GM12878 (cell line): ENCODE measurements around the gene WBP2NL. TPM values are rescaled to one million over a fixed set of nuclear protein-coding genes. Genes with fewer than 3 reads are reported as not detected.

Experiments
- ATAC-seq: fragments of 200-7000 bp; cut with Tn5 transposase; 3 replicates; pipeline ENCODE4 v1.9.1; 2020; ENCODE audit warnings: mild to moderate bottlenecking, moderate library complexity
- BruUV-seq: library from RNA; stranded (reverse); fragments of 400-500 nt; replicated peaks from 2 replicates; lab custom pipeline; 2021; lab: Mats Ljungman, UMichigan
- CTCF ChIA-PET: fragments of 300-600 bp; sonication (Branson Sonifier 250); formaldehyde crosslinking; extraction: SDS; loops from one replicate; lab custom pipeline; 2021; ENCODE audit warnings: inconsistent platforms; lab: Yijun Ruan, JAX
- POLR2A ChIA-PET: fragments of 350-600 bp; formaldehyde crosslinking; extraction: SDS; loops from one replicate; lab custom pipeline; 2021; ENCODE audit warnings: inconsistent platforms; lab: Charles Lee
- RAD21 ChIA-PET: fragments of 300-600 bp; sonication (Branson Sonifier 250); formaldehyde crosslinking; loops from one replicate; lab custom pipeline; 2023; ENCODE audit warnings: antibody characterized with exemption; ENCODE audit not compliant: unreplicated experiment; lab: Charles Lee
- SMC1A ChIA-PET: fragments of 300-600 bp; sonication (Branson Sonifier 250); formaldehyde crosslinking; loops from one replicate; lab custom pipeline; 2023; ENCODE audit not compliant: unreplicated experiment, uncharacterized antibody; lab: Charles Lee
- DNase-seq: peaks from one replicate; pipeline ENCODE4 v3.0.0-alpha.2; 2011; ENCODE audit warnings: low read depth, low spot score
- FAIRE-seq: peaks from 3 replicates; lab custom pipeline; 2011; peaks lifted over from hg19 to GRCh38; lab: Jason Lieb, UNC
- H2AFZ ChIP-seq: 2 replicates; pipeline ENCODE4 v1.6.0; 2011; ENCODE audit warnings: low read depth, low read length, control low read depth; ENCODE audit not compliant: control insufficient read depth
- H3K27ac ChIP-seq: 2 replicates; pipeline ENCODE4 v1.5.1; 2011; ENCODE audit warnings: control low read depth; ENCODE audit not compliant: control insufficient read depth, insufficient read depth
- H3K27me3 ChIP-seq, 2 experiments: replicated peaks in 1 of 2; 2 replicates each; pipeline versions ENCODE4 v1.6.0 to v1.6.1; 2011; ENCODE audit warnings: low read length in 1 of 2; ENCODE audit not compliant: control insufficient read depth in 2 of 2, insufficient read depth in 2 of 2
- H3K36me3 ChIP-seq, 2 experiments: 2 replicates each; pipeline ENCODE4 v1.5.1; 2011; ENCODE audit warnings: low read length in 1 of 2; ENCODE audit not compliant: control insufficient read depth in 2 of 2, insufficient read depth in 2 of 2
- H3K4me1 ChIP-seq: 2 replicates; pipeline ENCODE4 v1.6.1; 2011; ENCODE audit warnings: mild to moderate bottlenecking, low read length, moderate library complexity, mixed read lengths; ENCODE audit not compliant: control insufficient read depth, insufficient read depth
- H3K4me2 ChIP-seq: 2 replicates; pipeline ENCODE4 v1.6.0; 2011; ENCODE audit warnings: control low read depth; ENCODE audit not compliant: control insufficient read depth, insufficient read depth
- H3K4me3 ChIP-seq: fragments of 200-600 bp; sonication (generic); 2 replicates; pipeline ENCODE4 v1.5.1; 2016
- H3K79me2 ChIP-seq: 2 replicates; pipeline ENCODE4 v1.6.0; 2011; ENCODE audit warnings: low read length; ENCODE audit not compliant: control insufficient read depth, insufficient read depth
- H3K9ac ChIP-seq: 2 replicates; pipeline ENCODE4 v1.8.0; 2011; ENCODE audit warnings: low read length, control low read depth, mixed read lengths; ENCODE audit not compliant: control insufficient read depth, insufficient read depth
- H3K9me3 ChIP-seq: replicated peaks from 3 replicates; pipeline ENCODE4 v1.5.1; 2011; ENCODE audit warnings: mild to moderate bottlenecking, low read length; ENCODE audit not compliant: control insufficient read depth, insufficient read depth
- H4K20me1 ChIP-seq: 2 replicates; pipeline ENCODE4 v1.6.0; 2011; ENCODE audit not compliant: control insufficient read depth, insufficient read depth
- CBX5 ChIP-seq: sonication (generic); IDR thresholded peaks from 2 replicates; pipeline ENCODE4 v1.6.1; 2016; ENCODE audit warnings: low read depth, moderate library complexity, mild to moderate bottlenecking, inconsistent platforms
- CTCF ChIP-seq, 3 experiments: IDR thresholded peaks in 2 of 3; conservative IDR thresholded peaks in 1 of 3; 2 replicates each; pipeline ENCODE4 v1.5.1; 2011; ENCODE audit warnings: low read depth in 3 of 3, low read length in 3 of 3, mild to moderate bottlenecking in 3 of 3, control low read depth in 2 of 3, moderate library complexity in 2 of 3, inconsistent platforms in 1 of 3, mixed read lengths in 1 of 3; ENCODE audit not compliant: control insufficient read depth in 2 of 3, insufficient read depth in 1 of 3; ENCODE audit errors: extremely low read depth in 1 of 3
- E4F1 ChIP-seq: fragments of 450-650 bp; IDR thresholded peaks from 2 replicates; pipeline ENCODE4 v1.6.1; 2018; ENCODE audit warnings: borderline replicate concordance, mild to moderate bottlenecking; ENCODE audit not compliant: partially characterized antibody
- EP300 ChIP-seq, 2 experiments: fragments of 150-350 bp in 1 of 2; IDR thresholded peaks; 2 replicates each; pipeline ENCODE4 v1.6.1; 2011 to 2012; ENCODE audit warnings: low read depth in 2 of 2, low read length in 2 of 2, borderline replicate concordance in 1 of 2, improper control_type of control experiment in 1 of 2, inconsistent platforms in 1 of 2; ENCODE audit not compliant: control insufficient read depth in 1 of 2
- FOXK2 ChIP-seq: fragments of 450-650 bp; IDR thresholded peaks from 2 replicates; pipeline ENCODE4 v1.6.1; 2017; ENCODE audit warnings: mild to moderate bottlenecking, moderate library complexity
- GABPA ChIP-seq: IDR thresholded peaks from 2 replicates; pipeline ENCODE4 v1.6.1; 2014; ENCODE audit warnings: antibody characterized with exemption, low read depth, mild to moderate bottlenecking, inconsistent platforms
- HDAC6 ChIP-seq: fragments of 200-600 bp; sonication (generic); IDR thresholded peaks from one replicate; pipeline ENCODE4 v1.8.0; 2017; ENCODE audit warnings: antibody characterized with exemption; ENCODE audit not compliant: unreplicated experiment
- MTA2 ChIP-seq: fragments of 450-650 bp; IDR thresholded peaks from 2 replicates; pipeline ENCODE4 v1.6.1; 2016; ENCODE audit warnings: low read depth, mild to moderate bottlenecking, moderate library complexity
- NRF1 ChIP-seq: conservative IDR thresholded peaks from 2 replicates; pipeline ENCODE4 v1.6.1; 2011; ENCODE audit warnings: mild to moderate bottlenecking, low read depth, low read length, improper control_type of control experiment
- RCOR1 ChIP-seq: conservative IDR thresholded peaks from 2 replicates; pipeline ENCODE4 v1.6.1; 2012; ENCODE audit warnings: low read depth, low read length, improper control_type of control experiment
- ZBED1 ChIP-seq: IDR thresholded peaks from 2 replicates; pipeline ENCODE4 v1.6.1; 2016; ENCODE audit warnings: borderline replicate concordance
- ZNF207 ChIP-seq: fragments of 450-650 bp; IDR thresholded peaks from 2 replicates; pipeline ENCODE4 v1.6.1; 2014; ENCODE audit warnings: antibody characterized with exemption, mild to moderate bottlenecking, borderline replicate concordance
- WGBS: methylation state at CpG from one replicate; pipeline ENCODE4 v1.1.6; 2016; ENCODE audit warnings: low lambda C conversion rate; ENCODE audit not compliant: insufficient replicate concordance, insufficient coverage; ENCODE audit errors: missing lambda C conversion rate; 5-methylcytosine and 5-hydroxymethylcytosine counted together
- in situ Hi-C: fragments of 300-500 bp; cut with MboI; formaldehyde crosslinking; loops from 9 replicates; pipeline ENCODE4 v1.14.3; 2018; ENCODE audit warnings: mixed read lengths
- intact Hi-C: fragments of 100-400 bp; cut with micrococcal nuclease; formaldehyde crosslinking; loops from one replicate; pipeline ENCODE4 v1.14.2; 2022; ENCODE audit not compliant: unreplicated experiment
- polyA plus RNA-seq, 11 experiments: library from polyadenylated mRNA; depleted of rRNA in 4 of 11; unstranded in 6 of 11; stranded (reverse) in 5 of 11; fragments of >200 nt; fragmentation: Nextera tagmentation in 4 of 11; fragmentation: Illumina TruSeq in 1 of 11; extraction: Ambion mirVana in 4 of 11; extraction: Trizol in 1 of 11; gene quantifications; 1 replicate in 1 of 11; 2 replicates in 10 of 11; pipeline versions ENCODE4 v1.2.1 to v1.2.3, GENCODE V29; 2011 to 2016; ENCODE audit warnings: inconsistent platforms in 2 of 11, missing spikeins in 2 of 11, low read depth in 1 of 11
- total RNA-seq, 4 experiments: library from RNA; depleted of rRNA in 3 of 4; stranded (reverse); fragments of >200 nt in 3 of 4; fragmentation: Illumina TruSeq in 1 of 4; extraction: Trizol in 1 of 4; gene quantifications; 2 replicates each; pipeline versions ENCODE4 v1.2.1 to v1.2.3, GENCODE V29; 2013 to 2021

WBP2NL gene
- total and polyA plus RNA-seq, 10 of the 15 experiments (the other 5 are each of a cell fraction or from before 2014, with no cell fraction given), result 0.46 to 1.9 (median 1.3) TPM

GRCh38 chr22:42010778-42011177 is 12.2 kb downstream of the WBP2NL start:
- in situ Hi-C loops (no loop called here), intact Hi-C loops (no loop called here)
- no peak for FAIRE-seq

More at GRCh38 chr22:42010778-42011177, 12.2 kb downstream of the WBP2NL start:
- no peak overlapping the region for H3K27ac ChIP-seq
- ChIA-PET CTCF (no interaction called here), SMC1A (no interaction called here), RAD21 (no interaction called here), POLR2A (interaction anchor here (0.8 kb wide), 1 partner anchor 373 kb away, joined by 3 read pairs; no protein-coding TSS in a partner anchor)
- no peaks in the 10 kb centered on the region for H3K4me1 ChIP-seq
- H2AFZ ChIP-seq, result no peak overlapping the region
- H3K36me3 ChIP-seq, result no peaks in the 10 kb centered on the region
- ATAC-seq, result no peak
- no peaks in the 10 kb centered on the region for H3K79me2 ChIP-seq
- no peak overlapping the region for H3K4me2 ChIP-seq
- no peaks in the 10 kb centered on the region; the same call in 2 of the 3 replicates for H3K9me3 ChIP-seq
- no peak for TF ChIP-seq CTCF (IDR thresholded peaks at IDR 0.05 in 2 of 3, conservative IDR thresholded peaks at IDR 0.05 in 1 of 3; ENCODE audit: control insufficient read depth in 2 of 3, extremely low read depth in 1 of 3, insufficient read depth in 1 of 3, low read depth in 3 of 3, low read length in 3 of 3)
- no peak for TF ChIP-seq ZNF207
- TF ChIP-seq RCOR1, result no peak
- no peak for TF ChIP-seq FOXK2
- no peak for TF ChIP-seq NRF1
- no peak for TF ChIP-seq MTA2
- TF ChIP-seq CBX5, result no peak
- TF ChIP-seq ZBED1, result no peak
- no peak for TF ChIP-seq E4F1
- no peak for TF ChIP-seq EP300 (IDR thresholded peaks at IDR 0.05; ENCODE audit: borderline replicate concordance in 1 of 2, control insufficient read depth in 1 of 2, low read depth in 2 of 2, low read length in 2 of 2)
- TF ChIP-seq HDAC6, result no peak
- TF ChIP-seq GABPA, result no peak
- H4K20me1 ChIP-seq, result no peaks in the 10 kb centered on the region
- no peak overlapping the region for H3K4me3 ChIP-seq
- no TSS peak for BruUV-seq
- no peak overlapping the region for H3K9ac ChIP-seq
- no peaks in the 10 kb centered on the region for H3K27me3 ChIP-seq
- DNase-seq, result no peak
- 86% methylated on average over 7 of the region's 7 CpGs for WGBS
